Frontal cortex (tissue), 4 donors: ENCODE measurements around the gene CA4. TPM values are rescaled to one million over a fixed set of nuclear protein-coding genes. Genes with fewer than 3 reads are reported as not detected.
A peak's percentile ranks its signal among the peaks of the same experiment; 100 is the strongest.

ENCODE experiments used
- DNase-seq, 2 donors: peaks; one replicate each; pipeline ENCODE4 v3.0.0; 2012; ENCODE audit warnings: low spot score in 2 of 2
- FAIRE-seq: peaks from 2 replicates; lab custom pipeline; 2012; peaks lifted over from hg19 to GRCh38; lab: Jason Lieb, UNC
- total RNA-seq: library from RNA; depleted of rRNA; stranded (reverse); fragments of >200 nt; gene quantifications from one replicate; pipeline ENCODE4 v1.2.3, GENCODE V29; 2014
- donor health status: control.
- donor health status: control.
- donor health status: control.

Gene CA4
- total RNA-seq, 1 donor from 2014 or later = 0.41 TPM

DNA sequence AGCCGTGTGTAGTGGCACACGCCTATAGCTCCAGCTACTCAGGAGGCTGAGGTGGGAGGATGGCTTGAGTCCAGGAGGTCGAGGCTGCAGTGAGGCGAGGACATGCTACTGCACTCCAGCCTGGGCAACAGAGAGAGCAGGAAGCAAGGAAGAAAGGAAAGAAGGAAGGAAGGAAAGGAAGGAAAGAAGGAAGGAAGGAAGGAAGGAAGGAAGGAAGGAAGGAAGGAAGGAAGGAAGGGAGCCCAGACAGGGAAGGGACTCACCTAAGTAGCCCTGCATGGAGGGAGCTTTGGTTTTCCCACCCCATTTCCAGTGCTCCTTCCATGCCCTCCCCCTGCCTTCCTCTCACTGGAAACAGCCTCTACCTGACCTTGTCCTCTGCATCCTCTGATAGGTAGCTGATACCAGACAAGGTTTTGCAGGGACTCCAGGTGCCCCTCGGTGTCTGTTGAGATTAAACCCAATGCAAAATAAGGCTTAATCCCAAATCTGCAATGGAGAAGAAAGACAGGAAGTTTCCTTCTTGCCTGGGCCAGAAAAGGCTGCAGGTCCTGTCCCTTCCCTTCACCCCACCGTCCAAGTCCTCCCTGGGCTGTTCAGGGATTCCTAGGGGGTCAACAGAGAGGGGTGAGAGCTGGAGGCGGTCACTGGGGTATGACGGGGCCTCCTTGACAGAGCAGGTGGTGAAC, 21.5 kb upstream of the CA4 start:
- FAIRE-seq (no peak), DNase-seq (no peak)

DNA sequence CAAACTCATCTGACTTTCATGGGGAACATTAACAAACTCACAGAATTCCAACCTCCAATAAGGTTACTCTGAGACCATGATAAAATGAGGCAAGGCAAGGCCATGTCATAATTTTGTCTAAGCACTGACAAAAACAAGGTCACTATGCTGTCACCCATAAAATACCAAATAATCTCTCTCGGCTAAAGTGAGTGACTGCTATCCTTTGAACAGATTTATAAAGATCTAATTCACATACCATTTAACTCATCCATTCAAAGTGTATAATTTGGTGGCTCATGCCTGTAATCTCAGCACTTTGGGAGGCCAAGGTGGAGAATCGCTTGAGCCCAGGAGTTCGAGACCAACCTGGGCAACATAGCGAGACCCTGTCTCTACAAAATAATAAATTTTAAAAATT, 20.6 kb upstream of the CA4 start:
- DNase-seq = no peak

DNA sequence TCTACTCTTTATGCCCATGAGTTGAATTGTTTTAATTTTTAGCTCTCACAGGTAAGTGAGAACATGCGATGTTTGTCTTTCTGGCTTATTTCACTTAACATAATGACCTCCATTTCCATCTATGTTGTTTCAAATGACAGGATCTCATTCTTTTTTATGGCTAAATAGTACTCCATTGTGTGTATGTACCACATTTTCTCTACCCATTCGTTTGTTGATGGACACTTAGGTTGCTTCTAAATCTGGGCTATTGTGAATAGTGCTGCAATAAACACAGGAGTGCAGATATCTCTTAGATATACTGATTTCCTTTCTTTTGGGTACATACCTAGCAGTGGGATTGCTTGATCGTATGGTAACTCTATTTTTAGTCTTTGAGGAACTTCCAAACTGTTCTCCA, 19.3 kb upstream of the CA4 start:
- FAIRE-seq (no peak), DNase-seq (no peak)

More for the DNA sequence above, 20.6 kb upstream of the CA4 start:
- FAIRE-seq = no peak

DNA sequence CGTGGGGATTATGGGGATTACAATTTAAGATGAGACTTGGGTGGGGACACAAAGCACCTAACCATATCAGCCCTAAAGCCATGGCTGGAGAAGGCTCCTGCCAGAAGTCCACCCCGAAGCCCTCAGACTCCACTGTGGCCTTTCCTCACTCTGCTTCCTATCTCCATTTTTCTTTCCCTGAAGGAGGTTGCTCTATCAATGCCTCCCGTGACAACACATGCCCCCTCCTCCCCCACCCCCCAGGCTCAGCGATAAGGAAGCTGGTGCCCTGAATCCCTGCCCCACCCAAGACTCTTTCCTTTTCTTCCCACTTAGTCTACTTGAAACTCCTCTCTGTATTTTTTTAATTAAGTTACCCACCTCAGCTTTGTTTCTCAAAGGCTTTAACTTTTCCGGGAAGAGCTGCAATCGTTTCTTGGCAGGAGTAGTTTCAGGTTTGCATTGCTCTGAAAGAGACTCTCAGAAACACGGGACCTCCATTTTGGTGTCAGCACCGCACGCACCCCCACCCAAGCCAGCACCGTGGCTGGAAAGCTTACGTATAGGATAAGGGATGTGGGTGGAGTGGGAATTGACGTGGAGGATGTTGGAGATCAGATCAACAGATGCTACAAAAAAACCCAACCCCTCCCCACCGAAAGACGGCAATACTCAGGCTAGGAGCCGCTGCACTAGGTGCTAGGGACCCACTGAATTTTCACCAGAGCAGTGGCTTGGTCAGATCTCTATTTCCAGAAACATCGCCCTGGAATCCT, 15.2 kb upstream of the CA4 start:
- no peak for FAIRE-seq
- DNase-seq = no peak

DNA sequence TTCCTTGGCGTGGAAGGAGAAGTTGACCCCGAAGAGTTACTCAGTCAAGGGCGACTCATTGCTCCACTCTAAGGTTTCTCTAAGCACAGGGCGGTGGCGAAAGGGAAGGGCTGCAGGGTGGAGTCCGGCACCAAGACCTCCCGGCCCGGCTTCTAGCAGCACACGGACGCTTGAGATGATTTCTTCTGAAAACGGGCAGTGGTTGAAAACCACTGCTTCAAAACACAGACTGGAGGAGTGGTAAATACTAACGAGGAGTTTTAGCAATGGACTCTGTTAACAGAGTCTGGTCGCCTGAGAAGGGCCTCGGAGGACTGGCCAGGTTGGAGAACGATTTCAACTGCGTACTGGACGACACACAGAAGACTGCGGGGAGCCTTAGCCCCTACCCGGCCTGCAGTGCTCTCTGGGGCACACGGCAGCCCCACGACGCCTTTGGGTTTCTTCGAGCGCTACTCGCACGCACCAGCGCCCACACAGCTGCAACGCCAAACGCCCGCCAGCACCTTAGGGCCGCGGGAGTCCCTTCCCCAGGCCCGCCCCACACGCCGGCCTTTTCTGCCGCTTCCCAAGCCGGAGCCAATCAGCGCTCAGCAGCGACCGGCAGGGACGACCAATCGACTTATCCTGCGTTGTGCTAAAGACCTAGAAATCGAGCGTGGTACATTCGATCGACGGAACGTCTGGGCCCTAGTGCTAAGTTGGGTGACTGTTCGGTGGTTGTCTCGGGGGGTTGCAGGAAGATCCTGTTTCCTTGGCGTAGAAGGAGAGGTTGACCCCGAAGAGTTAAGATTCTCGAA, 14.4 kb upstream of the CA4 start:
- DNase-seq = peak; percentile 87 to 95
- no peak for FAIRE-seq

DNA sequence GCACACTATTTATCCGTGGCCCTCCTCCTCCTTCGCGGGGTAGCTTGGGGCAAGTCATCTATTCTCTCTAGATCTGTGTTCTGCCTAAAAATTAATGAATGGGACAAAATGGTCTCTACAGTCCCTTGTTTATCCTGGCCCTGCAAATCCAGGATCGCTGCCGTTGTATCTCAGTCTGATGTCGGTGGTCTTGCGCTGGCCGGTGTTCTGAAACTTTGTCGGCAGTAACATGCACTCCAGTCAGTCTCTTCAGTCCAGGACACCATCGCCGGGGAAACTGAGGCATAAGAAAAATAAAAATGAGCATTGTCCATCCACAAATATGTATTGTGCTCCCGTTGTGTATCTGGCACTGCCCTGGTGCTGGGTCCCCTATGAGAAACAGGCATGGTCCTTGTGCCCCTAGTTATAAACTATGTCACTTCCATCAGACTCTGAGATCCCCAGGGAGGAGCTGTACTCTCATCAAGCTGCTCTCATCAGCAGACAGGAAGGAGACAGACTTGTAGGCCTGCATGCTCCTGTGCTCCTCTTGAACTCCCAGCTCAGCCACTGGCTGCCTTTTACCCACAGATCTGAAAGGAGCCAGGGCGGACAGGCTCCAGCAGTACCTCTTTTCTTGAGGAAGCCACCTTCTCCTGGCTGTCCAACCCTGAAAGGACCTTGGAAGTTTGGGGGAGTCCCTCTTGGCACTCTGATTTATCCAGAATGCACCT, 13.7 kb upstream of the CA4 start:
- FAIRE-seq (no peak), DNase-seq (no peak)

DNA sequence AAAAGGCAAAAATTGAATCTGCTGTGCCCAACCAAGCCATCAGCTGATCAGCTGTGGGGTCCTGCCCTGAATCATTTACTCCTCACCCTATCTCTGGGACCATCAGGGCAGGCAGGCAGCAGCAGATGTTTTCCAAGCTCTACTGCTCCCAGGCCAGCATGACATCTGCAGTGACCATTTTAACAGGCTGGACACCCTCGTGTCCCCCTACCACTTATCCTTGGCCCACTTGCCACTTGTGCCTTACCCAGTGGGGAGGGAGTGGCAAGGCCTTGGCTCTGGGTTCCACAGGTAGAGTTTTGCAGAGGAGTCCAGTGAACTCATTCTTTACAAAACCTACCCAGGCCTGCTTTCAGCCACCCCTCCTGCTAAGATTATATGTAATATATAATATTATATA, 12.0 kb upstream of the CA4 start:
- FAIRE-seq = no peak
- no peak for DNase-seq

DNA sequence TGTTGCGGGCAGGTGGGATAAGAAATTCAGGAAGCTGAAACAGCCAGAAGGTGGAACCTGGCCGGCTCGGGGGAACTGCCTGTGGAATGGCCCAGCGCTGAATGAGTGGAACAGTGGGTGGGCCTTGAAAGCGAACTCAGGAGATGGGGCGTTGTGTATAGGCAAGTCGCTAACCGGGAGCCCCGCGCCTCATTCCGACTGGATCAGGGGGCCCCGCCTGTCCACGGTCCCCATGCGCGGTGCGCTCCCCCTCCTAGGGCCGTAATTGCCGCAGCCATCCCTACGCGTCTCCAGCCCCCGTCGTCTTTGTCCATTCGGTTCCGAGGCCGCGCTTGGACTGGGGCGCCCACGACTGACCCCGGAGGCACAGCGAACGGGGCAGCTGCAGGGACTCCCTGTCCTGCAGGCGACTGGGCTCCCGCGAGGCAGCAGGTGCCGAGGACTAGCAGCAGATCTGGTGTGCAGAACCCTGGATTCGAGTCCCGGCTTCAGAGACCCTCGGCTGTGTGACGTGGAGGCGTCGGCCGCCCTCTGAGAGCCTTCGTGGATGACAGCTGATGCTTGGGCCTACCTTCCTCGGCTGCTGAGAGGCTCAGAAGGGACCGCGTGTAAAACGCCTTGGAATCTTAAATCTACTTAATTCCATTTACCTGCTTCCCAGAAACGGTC, 10.9 kb upstream of the CA4 start:
- DNase-seq (no peak), FAIRE-seq (no peak)

DNA sequence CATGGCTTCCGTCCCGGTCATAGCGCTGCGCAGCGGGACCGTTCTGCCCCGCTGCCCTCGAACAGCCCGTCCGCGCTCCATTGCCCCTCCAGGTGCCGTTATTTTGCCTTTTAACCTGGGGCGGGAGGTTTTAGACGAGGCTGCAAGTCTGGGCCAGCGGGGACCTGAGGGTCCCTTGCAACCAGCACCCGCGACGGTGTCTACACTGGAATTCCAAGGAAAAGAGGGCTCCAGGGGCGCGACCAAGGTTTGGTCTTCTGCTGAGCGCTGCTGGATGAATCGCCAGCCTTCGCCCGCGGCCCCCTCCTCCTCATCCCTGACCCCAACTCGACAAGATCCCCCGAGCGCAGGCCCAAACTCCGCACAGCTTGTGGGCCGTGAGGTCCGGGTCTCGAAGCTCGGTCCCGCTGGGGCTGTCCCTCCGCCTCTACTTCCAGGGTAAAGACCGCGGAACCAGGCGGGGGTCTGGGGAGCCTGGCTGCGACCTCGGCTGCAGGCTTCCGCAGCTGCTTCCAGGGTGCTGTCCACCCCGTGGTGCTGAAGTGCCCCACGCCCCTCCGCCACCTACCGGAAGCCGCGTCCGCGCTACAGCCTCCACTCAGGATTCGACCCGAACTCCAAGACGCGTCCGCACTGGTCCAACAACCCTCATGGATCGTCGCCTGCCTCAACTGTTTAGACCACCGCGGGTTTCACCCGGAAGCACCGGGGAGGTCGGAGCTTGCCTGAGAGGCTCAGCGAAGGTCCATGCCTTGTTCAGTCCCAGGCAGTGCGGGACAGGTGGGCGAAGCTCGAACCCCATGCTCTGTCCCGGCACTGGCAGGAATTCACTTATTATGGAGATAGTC, 10.1 kb upstream of the CA4 start:
- peak; percentile 79 to 81 for DNase-seq
- FAIRE-seq = no peak

DNA sequence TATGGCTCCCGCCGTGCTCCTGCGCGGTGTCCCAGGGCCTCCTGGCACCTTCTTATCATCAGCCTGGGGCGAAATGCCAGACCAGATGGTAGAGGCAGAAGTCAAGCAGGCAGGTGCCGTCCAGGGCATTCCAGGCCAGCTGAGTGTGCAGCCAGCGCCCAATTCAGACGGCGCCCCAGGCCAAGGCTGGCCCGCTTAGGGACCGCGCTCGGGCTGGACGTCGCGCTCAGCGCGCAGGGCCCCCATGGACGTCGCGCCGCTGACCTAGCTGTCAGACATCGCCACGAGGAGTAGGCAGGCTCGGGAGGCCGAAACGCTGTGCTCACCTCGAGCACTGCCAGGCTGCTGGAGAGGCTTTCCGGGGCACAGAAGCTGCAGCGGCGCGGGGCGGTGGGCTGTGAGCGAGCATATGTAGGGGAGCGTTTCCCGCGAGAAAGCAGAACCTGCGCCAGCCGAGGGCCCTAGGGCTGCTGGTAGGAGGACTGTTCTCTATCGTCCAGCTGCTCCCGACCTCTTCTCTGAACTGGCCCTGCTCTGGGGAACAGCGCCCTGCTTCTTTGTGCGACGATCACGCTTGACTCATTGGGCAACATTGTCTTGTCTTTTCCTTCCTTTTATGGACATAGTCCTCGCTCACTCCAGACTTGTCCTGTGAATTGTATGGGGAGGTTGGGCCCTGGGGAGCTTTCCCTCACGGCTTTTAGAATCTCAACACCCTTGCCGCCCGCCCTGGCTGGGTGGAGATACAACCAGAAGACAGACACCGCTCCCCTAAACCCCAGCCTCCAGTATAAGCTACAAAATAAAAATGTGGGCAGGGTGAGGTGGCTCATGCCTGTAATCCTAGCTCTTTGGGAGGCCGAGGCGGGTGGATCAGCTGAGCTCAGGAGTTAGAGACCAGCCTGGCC, 8.4 kb upstream of the CA4 start:
- DNase-seq (no peak), FAIRE-seq (no peak)

DNA sequence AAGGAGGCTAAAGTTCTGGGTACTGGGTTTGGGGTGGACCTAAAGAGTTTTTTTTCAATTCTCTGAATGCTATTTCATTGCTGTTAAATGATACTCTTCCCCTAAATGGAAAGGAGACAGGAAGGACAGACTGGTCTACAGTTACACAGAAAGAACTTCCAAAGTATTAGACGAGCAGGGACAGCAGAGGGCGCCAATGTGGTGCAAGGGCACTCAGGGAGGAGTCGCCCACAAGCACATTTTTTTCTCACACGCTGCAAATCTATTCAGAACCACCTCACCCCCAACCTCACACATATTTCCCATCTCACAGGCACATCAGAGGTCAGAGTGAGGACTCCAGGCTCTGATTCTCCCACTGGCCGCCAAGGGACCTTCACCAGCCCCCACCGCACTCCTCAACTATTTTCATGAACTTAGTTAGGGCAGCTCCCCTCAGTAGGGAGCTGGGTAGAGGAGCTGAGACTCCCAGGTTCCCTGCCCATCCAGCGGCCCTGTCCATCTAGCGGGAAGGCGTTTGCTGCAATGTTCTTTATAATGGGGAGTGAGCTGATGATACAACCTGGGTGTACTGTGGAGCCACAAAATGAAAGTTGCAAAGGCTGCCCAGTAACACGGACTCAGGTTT, 6.8 kb upstream of the CA4 start:
- FAIRE-seq (no peak), DNase-seq (peak; percentile 68 to 69)

DNA sequence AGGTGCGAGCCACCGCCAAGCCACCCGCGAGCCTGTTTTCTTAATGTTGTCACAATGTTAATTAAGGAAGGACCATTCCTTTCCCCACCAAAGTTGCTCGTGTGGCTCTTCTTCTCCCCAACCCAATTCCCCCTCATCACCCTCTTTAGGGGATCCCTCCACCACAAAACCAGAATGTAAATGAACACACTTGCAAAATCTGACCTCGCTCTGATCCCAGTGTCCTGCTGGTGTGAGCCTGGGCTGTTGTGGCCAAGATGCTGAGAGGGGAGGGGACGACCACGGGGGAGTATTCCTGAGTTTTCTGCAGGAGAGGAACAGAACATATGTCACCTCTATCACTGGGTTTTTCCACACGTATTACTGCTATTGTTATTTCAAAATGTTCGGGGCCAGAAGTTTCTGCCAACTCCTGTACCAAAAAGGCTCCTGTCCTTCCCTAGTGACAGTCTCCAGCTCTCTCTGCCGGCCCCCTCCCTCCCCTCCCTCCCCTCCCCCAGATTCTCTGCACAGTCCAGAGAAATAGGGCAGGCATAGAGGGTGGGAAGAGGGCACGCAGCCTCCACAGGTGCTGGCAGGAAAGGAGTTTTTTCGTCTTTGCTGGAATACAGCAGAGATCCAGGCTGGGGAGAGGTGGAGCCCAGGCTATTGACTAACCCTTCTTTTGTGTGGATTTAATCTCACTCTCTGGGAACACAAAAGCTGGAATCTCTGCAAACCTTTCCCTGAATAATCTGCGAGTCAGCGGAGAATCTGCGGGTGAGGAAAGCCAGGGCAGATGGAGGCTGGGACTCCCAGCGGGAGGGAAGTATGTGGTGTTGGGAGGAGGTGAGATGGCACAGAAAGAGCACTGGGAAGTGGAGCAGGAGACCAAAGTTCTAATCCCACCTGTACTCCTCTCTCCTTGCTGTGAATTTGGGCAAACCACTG, 4.5 kb upstream of the CA4 start:
- FAIRE-seq (no peak), DNase-seq (no peak)

DNA sequence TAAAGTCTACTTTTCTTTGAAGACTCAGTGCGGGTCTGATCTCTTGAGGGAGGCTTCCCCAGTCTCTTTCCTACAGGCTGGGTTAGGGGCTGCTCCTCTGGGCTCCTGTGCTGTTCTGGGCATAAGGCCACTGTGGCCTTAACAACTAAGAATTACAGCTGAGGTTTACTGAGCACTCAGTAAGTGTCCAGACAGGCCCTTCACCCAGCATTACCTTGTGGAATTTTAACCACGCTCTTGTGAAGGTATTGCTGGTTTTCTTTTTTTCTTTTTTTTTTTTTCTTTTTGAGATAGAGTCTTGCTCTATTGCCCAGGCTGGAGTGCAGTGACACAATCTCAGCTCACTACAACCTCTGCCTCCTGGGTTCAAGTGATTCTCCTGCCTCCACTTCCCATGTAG, 3.6 kb upstream of the CA4 start:
- FAIRE-seq (no peak), DNase-seq (no peak)

DNA sequence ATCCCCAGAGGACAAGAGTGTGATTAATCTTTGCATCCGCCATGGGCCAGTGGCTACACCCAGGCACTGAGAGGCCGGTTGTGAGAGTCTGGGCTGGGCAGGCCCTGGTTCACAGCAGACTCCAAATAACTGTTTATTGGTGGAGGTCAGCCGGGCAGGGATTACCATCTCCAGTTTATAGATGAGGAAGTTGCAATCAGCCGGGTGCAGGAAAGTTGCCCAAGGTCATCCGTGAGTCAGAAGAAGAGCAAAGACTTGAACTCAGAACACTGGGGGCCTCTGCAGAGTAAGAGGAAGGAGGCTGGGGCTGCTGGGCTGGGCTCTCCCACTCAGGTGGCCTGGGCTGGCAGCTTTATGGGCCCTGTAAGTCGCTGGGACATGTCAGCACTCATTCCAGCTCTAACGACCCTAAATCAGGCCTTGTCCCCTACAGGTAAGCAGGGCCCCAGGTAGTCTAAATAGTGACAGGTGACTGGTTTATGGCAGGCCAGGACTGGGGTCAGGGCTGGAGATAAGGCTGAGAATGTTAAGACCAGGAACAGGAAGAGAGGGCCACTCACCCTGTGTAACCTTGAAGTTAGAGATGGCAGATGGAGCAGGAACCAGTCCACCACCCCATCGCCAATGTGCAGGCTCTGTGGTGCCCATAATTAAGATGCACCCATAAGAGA, 2.1 kb upstream of the CA4 start:
- DNase-seq = no peak
- FAIRE-seq = no peak

DNA sequence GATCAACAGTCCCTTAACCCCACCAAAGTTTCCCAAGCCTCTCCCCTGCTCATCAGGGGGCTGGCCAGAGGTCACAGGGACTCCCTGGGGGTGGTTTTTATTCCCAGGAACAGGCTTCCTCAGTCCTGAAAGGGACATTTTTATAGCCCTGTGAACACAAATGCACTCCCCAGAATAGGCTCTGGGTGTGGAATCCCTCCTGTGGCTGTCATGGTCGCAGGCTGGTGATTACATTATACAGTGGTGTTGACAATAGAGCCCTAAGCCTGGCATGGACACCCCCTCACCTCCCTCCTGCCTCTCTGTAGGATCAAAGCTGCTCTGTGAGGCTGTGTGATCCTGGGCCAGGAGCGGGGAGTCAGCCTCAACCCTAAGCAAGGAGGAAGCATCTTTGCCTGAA, 1.4 kb upstream of the CA4 start:
- FAIRE-seq (no peak), DNase-seq (no peak)

DNA sequence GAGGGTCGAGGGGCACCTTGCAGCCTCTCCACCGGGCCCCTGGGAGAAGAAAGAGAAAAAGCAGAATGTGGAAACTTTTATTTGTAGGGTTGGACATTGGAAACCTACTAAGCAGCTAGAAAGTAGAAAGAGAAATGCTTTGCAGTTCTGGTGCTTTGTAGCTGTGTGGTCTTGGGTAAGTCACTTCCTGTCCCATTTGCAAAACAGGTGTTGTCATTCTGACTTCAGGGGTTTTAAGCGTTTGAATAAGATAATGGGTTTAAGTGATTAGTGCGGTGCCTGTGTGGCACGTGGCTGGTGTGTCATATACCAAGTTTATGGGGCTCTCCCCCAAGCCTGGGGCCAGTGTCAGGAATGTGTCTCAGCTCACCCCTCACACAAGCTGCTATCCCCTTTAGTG, 1.6 kb downstream of the CA4 start:
- FAIRE-seq (no peak), DNase-seq (no peak)
